ENCODE results near the gene PPM1B. TPM values are rescaled to one million over a fixed set of nuclear protein-coding genes. Genes with fewer than 3 reads are reported as not detected.

The PPM1B gene
- total and polyA plus RNA-seq, 2 of the 13 experiments (the other 11 are each of a cell fraction or from before 2014, with no cell fraction given) = 24.4 to 25.0 TPM

GRCh38 chr2:44205169-44205568, 36.5 kb downstream of the PPM1B start:
- H4K20me1 ChIP-seq (ENCODE audit: insufficient read depth, low read length) = no peaks in the 10 kb centered on the region
- FAIRE-seq (no peak), ATAC-seq (no peak), DNase-seq (ENCODE audit: low spot score) (no peak)
- in situ Hi-C loops (cut with HindIII; ENCODE audit: extremely low pct_ligation_motif_present, low pct_unique_long_range_greater_than_20kb) = no loop called here
- H3K4me3 ChIP-seq (replicated peaks in 1 of 3; ENCODE audit: insufficient read depth in 1 of 3, low read depth in 2 of 3, low read length in 3 of 3) = no peak overlapping the region
- BruUV-seq (replicated peaks) = no TSS peak
- no peak overlapping the region for H3K9ac ChIP-seq (ENCODE audit: insufficient read depth, low read depth, low read length)
- TF ChIP-seq THAP11 (CRISPR knock-in tag; IDR thresholded peaks at IDR 0.05) (no peak), SOX13 (IDR thresholded peaks at IDR 0.05) (no peak), SOX13 (CRISPR knock-in tag; conservative IDR thresholded peaks at IDR 0.05 in 1 of 2, IDR thresholded peaks at IDR 0.05 in 1 of 2) (no peak), TOE1 (CRISPR knock-in tag; IDR thresholded peaks at IDR 0.05) (no peak), ZNF646 (CRISPR knock-in tag; IDR thresholded peaks at IDR 0.05) (no peak), ZNF777 (CRISPR knock-in tag; IDR thresholded peaks at IDR 0.05) (no peak), FOXK2 (IDR thresholded peaks at IDR 0.05) (no peak), ZNF563 (CRISPR knock-in tag; IDR thresholded peaks at IDR 0.05) (no peak), EHMT2 (IDR thresholded peaks at IDR 0.05; ENCODE audit: borderline replicate concordance, low read depth, low read length) (no peak)
- ChIA-PET CTCF (ENCODE audit: low intra/inter-chr PET ratio, low total read pairs) (no interaction called here), POLR2A (no interaction called here)
- H3K36me3 ChIP-seq (replicated peaks in 1 of 2; ENCODE audit: control insufficient read depth in 1 of 2, insufficient read depth in 2 of 2, low read length in 2 of 2) = peaks cover 2 to 13% of the 10 kb centered on the region in 2 experiments; a peak in 4 of 5 replicates
- H3K4me1 ChIP-seq (ENCODE audit: insufficient read depth, low read length) = no peaks in the 10 kb centered on the region
- H3K4me2 ChIP-seq (ENCODE audit: low read depth, low read length) = no peak overlapping the region
- H3K27ac ChIP-seq (ENCODE audit: extremely low read length, insufficient read depth, low read length) = no peak overlapping the region
- no peaks in the 10 kb centered on the region for H3K27me3 ChIP-seq (ENCODE audit: control insufficient read depth in 1 of 2, insufficient read depth in 2 of 2, low read length in 2 of 2)
- WGBS (ENCODE audit: low lambda C conversion rate) = 94% methylated on average over 1 of the region's 1 CpG
- no peaks in the 10 kb centered on the region for H3K9me3 ChIP-seq (ENCODE audit: low read length)
- peaks cover 16% of the 10 kb centered on the region for H3K79me2 ChIP-seq (ENCODE audit: insufficient read depth, low read length)
- no peak overlapping the region for H2AFZ ChIP-seq (ENCODE audit: low read length)
- intact Hi-C loops (cut with micrococcal nuclease; ENCODE audit: unreplicated experiment) = no loop called here
